Renal cortex interstitium (tissue), 15 donors: Measurements from ENCODE around the gene CAMK1G. TPM values are rescaled to one million over a fixed set of nuclear protein-coding genes. Genes with fewer than 3 reads are reported as not detected.

Experiments
- DNase-seq, 11 donors: peaks; one replicate each; pipeline ENCODE4 v3.0.0-alpha.2; 2013; ENCODE audit warnings: low read depth in 9 of 11, low spot score in 4 of 11; ENCODE audit errors: extremely low read depth in 1 of 11
- long read RNA-seq, 16 experiments: transcript quantifications; one replicate each; lab custom pipeline, GENCODE V29; 2026
- polyA plus RNA-seq, 3 donors: library from polyadenylated mRNA; unstranded; fragments of 120-200 nt; gene quantifications; one replicate each; pipeline ENCODE4 v1.2.1, GENCODE V29; 2013; ENCODE audit not compliant: insufficient read length in 3 of 3

CAMK1G gene
- 1 to 10 TPM; 5.1 to 6.6 (median 5.4) TPM for polyA plus RNA-seq
- long read RNA-seq, donor 1 = 0 reads
- long read RNA-seq, donor 2 = 0 reads
- long read RNA-seq, donor 3, partial matches to known transcripts = 0 of 1 reads
- long read RNA-seq, donor 3, other reads (novel, unspliced or antisense) = 0 of 1 reads
- long read RNA-seq, donor 4, partial matches to known transcripts = 0 of 2 reads
- long read RNA-seq, donor 4, other reads (novel, unspliced or antisense) = 0 of 2 reads
- long read RNA-seq, donor 5 = 0 reads
- long read RNA-seq, donor 6, partial matches to known transcripts = 0 of 2 reads
- long read RNA-seq, donor 6, other reads (novel, unspliced or antisense) = 0 of 2 reads
- long read RNA-seq, donor 7 = 0 reads
- long read RNA-seq, donor 8 = 0 reads
- long read RNA-seq, donor 9 = 0 reads
- long read RNA-seq, donor 10, partial matches to known transcripts = 0 of 1 reads
- long read RNA-seq, donor 10, other reads (novel, unspliced or antisense) = 0 of 1 reads
- long read RNA-seq, donor 11, partial matches to known transcripts = 0 of 1 reads
- long read RNA-seq, donor 11, other reads (novel, unspliced or antisense) = 0 of 1 reads
- long read RNA-seq, donor 12 = 0 reads
- long read RNA-seq, donor 13, partial matches to known transcripts = 0 of 2 reads
- long read RNA-seq, donor 13, other reads (novel, unspliced or antisense) = 0 of 2 reads
- long read RNA-seq, donor 14 = 0 reads
- long read RNA-seq, donor 15 = 0 reads
- long read RNA-seq, donor 16, partial matches to known transcripts = 0 of 3 reads
- long read RNA-seq, donor 16, other reads (novel, unspliced or antisense) = 0 of 3 reads

- DNase-seq = peak; percentile 41 to 81 (median 61)
Observed at GRCh38 chr1:209583408-209583807, at the start of gene CAMK1G. CAMK1G (plus strand) TSS chr1:209583714; CDS start chr1:209594984, 11,270 bp downstream.

- no peak for DNase-seq
Observed at GRCh38 chr1:209534496-209535250, 48.8 kb upstream of the CAMK1G start.

GRCh38 chr1:209536843-209537242 is 46.7 kb upstream of the CAMK1G start:
- no peak for DNase-seq

- DNase-seq = no peak
Observed at GRCh38 chr1:209537336-209538114, 46.0 kb upstream of the CAMK1G start.

- no peak for DNase-seq
Observed at GRCh38 chr1:209539576-209539975, 43.9 kb upstream of the CAMK1G start.

GRCh38 chr1:209542585-209542984 is 40.9 kb upstream of the CAMK1G start:
- no peak for DNase-seq

- no peak for DNase-seq
Observed at GRCh38 chr1:209544098-209544497, 39.4 kb upstream of the CAMK1G start.

GRCh38 chr1:209545423-209545822 is 38.1 kb upstream of the CAMK1G start:
- DNase-seq = no peak

GRCh38 chr1:209546390-209547085 is 37.0 kb upstream of the CAMK1G start:
- no peak for DNase-seq

GRCh38 chr1:209547626-209548025 is 35.9 kb upstream of the CAMK1G start:
- no peak for DNase-seq

- DNase-seq = no peak
Observed at GRCh38 chr1:209549443-209550205, 33.9 kb upstream of the CAMK1G start.

GRCh38 chr1:209550519-209550918 is 33.0 kb upstream of the CAMK1G start:
- no peak for DNase-seq

- no peak for DNase-seq
Observed at GRCh38 chr1:209552406-209553264, 30.9 kb upstream of the CAMK1G start.

- no peak for DNase-seq
Observed at GRCh38 chr1:209554761-209555611, 28.5 kb upstream of the CAMK1G start.

GRCh38 chr1:209556162-209556690 is 27.3 kb upstream of the CAMK1G start:
- DNase-seq = no peak
